Body of pancreas (tissue), 4 donors: Measurements from ENCODE around the gene CSGALNACT2.

Experiments
- POLR2A ChIP-seq, 3 donors: fragments of 450-650 bp; IDR thresholded peaks; one replicate each; pipeline ENCODE4 v1.6.1; 2016; ENCODE audit warnings: antibody characterized with exemption in 3 of 3, mild to moderate bottlenecking in 2 of 3
- TF ChIP-seq, protein P1 (sequence below), 7 experiments: fragments of 450-650 bp in 4 of 7; fragments of 200-600 bp in 3 of 7; sonication (generic) in 3 of 7; IDR thresholded peaks; one replicate each; pipeline ENCODE4 v1.5.1; 2016 to 2019; ENCODE audit warnings: antibody characterized with exemption in 7 of 7

DNA sequence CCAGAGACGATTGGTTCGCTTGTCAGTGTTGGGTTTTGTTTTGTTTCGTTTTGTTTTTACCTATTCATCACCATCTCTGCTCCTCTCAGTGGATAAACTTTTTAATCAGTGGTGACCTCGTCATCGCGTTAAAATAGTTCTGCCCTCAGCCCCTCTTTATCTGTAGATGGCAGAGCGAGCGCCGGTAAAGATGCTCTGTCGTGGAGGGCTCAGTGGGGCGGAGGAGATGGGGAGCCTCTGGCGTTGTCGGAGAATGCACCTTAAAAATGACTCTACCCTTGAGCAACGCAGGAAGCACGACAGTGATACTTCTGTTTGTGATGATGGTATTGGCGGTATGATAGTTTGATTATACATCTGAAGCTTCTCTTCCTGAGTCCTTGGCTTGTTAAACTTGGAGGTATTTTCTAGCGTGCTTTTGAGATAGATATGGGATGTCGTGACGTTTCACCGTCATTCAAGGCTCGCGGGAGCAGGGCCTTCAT is 554 bp downstream of the CSGALNACT2 start:
- TF ChIP-seq, protein P1, sequence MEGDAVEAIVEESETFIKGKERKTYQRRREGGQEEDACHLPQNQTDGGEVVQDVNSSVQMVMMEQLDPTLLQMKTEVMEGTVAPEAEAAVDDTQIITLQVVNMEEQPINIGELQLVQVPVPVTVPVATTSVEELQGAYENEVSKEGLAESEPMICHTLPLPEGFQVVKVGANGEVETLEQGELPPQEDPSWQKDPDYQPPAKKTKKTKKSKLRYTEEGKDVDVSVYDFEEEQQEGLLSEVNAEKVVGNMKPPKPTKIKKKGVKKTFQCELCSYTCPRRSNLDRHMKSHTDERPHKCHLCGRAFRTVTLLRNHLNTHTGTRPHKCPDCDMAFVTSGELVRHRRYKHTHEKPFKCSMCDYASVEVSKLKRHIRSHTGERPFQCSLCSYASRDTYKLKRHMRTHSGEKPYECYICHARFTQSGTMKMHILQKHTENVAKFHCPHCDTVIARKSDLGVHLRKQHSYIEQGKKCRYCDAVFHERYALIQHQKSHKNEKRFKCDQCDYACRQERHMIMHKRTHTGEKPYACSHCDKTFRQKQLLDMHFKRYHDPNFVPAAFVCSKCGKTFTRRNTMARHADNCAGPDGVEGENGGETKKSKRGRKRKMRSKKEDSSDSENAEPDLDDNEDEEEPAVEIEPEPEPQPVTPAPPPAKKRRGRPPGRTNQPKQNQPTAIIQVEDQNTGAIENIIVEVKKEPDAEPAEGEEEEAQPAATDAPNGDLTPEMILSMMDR (IDR thresholded peaks at IDR 0.05), result no peak
- TF ChIP-seq POLR2A (IDR thresholded peaks at IDR 0.05), result peak in 1 of 3 donors; percentile 5
